Upper lobe of left lung (tissue), 6 donors: Measurements from ENCODE around the gene DIDO1. TPM values are rescaled to one million over a fixed set of nuclear protein-coding genes. Genes with fewer than 3 reads are reported as not detected.

Source experiments
- ATAC-seq, 2 donors: fragments of 200-7000 bp; cut with Tn5 transposase; one replicate each; pipeline ENCODE4 v1.9.1; 2022; ENCODE audit warnings: mild to moderate bottlenecking in 2 of 2, moderate library complexity in 2 of 2; ENCODE audit not compliant: low FRiP score in 2 of 2
- DNase-seq, 2 donors: peaks; one replicate each; pipeline ENCODE4 v3.0.0-alpha.2; 2019 to 2020
- H3K27ac ChIP-seq, 4 donors: fragments of 200-600 bp; sonication (generic); one replicate each; pipeline ENCODE4 v1.5.1; 2016 to 2019
- H3K27me3 ChIP-seq, 4 donors: fragments of 200-600 bp; sonication (generic); one replicate each; pipeline ENCODE4 v1.5.1; 2017 to 2019
- H3K36me3 ChIP-seq, 4 donors: fragments of 200-600 bp; sonication (generic); one replicate each; pipeline ENCODE4 v1.5.1; 2016 to 2019
- H3K4me1 ChIP-seq, 4 donors: fragments of 200-600 bp; sonication (generic); one replicate each; pipeline ENCODE4 v1.5.1; 2018 to 2019
- H3K4me3 ChIP-seq, 4 donors: fragments of 200-600 bp; sonication (generic); one replicate each; pipeline ENCODE4 v1.5.1; 2017 to 2019; ENCODE audit warnings: mild to moderate bottlenecking in 2 of 4, moderate library complexity in 1 of 4
- H3K9me3 ChIP-seq, 4 donors: fragments of 200-600 bp; sonication (generic); one replicate each; pipeline ENCODE4 v1.5.1; 2018 to 2019
- CTCF ChIP-seq, 6 experiments: fragments of 450-650 bp in 4 of 6; fragments of 200-600 bp in 2 of 6; sonication (generic) in 2 of 6; IDR thresholded peaks; one replicate each; pipeline ENCODE4 v1.5.1; 2016 to 2019; ENCODE audit warnings: antibody characterized with exemption in 6 of 6
- EP300 ChIP-seq, 4 donors: sonication (generic); formaldehyde crosslinking; IDR thresholded peaks; one replicate each; pipeline ENCODE4 v1.5.1; 2017; ENCODE audit warnings: antibody characterized with exemption in 4 of 4, control low read depth in 2 of 4
- POLR2A ChIP-seq, 4 donors: fragments of 450-650 bp; IDR thresholded peaks; one replicate each; pipeline ENCODE4 v1.5.1; 2016 to 2017; ENCODE audit warnings: antibody characterized with exemption in 4 of 4, mild to moderate bottlenecking in 2 of 4
- POLR2AphosphoS5 ChIP-seq, 2 donors: sonication (generic); formaldehyde crosslinking; IDR thresholded peaks; one replicate each; pipeline ENCODE4 v1.5.1; 2017; ENCODE audit warnings: antibody characterized with exemption in 2 of 2
- WGBS, 2 donors: methylation state at CpG; one replicate each; pipeline ENCODE4 v1.1.5; 2017 to 2018; 5-methylcytosine and 5-hydroxymethylcytosine counted together
- total RNA-seq, 6 donors: library from RNA; depleted of rRNA in 4 of 6; stranded (reverse); fragments of >200 nt in 4 of 6; gene quantifications; one replicate each; pipeline versions ENCODE4 v1.1.0 to v1.2.1, GENCODE V29; 2016 to 2021
- donor health status: DM: no; HTN: no; CAD: no; lungs with moderate emphysema.
- donor health status: DM: no; HTN: yes; CAD: no; lungs with severe emphysema.

The DIDO1 gene
- total RNA-seq, 6 donors from 2014 or later = 51.6 to 109 (median 58.9) TPM

- TF ChIP-seq POLR2A (IDR thresholded peaks at IDR 0.05) = no peak
- TF ChIP-seq EP300 (IDR thresholded peaks at IDR 0.05) = no peak
- TF ChIP-seq CTCF (IDR thresholded peaks at IDR 0.05) = no peak
- no peak for TF ChIP-seq POLR2AphosphoS5 (IDR thresholded peaks at IDR 0.05)
- no peak overlapping the region for H3K4me3 ChIP-seq
- H3K9me3 ChIP-seq = no peaks in the 10 kb centered on the region
- WGBS, 2 donors = 63 to 79% methylated on average over 7 of the region's 7 CpGs
- no peak overlapping the region for H3K27ac ChIP-seq
- no peaks in the 10 kb centered on the region for H3K36me3 ChIP-seq
- no peak for DNase-seq
- H3K27me3 ChIP-seq = no peaks in the 10 kb centered on the region
- ATAC-seq = no peak
- peaks cover 18 to 26% (median 21%) of the 10 kb centered on the region in 4 donors for H3K4me1 ChIP-seq
Observed at GRCh38 chr20:62873280-62873679, 53.0 kb downstream of the DIDO1 start.

GRCh38 chr20:62872862-62873261 is 53.4 kb downstream of the DIDO1 start:
- DNase-seq = no peak
- H3K9me3 ChIP-seq = no peaks in the 10 kb centered on the region
- TF ChIP-seq CTCF (IDR thresholded peaks at IDR 0.05) (no peak), POLR2AphosphoS5 (IDR thresholded peaks at IDR 0.05) (no peak), EP300 (IDR thresholded peaks at IDR 0.05) (no peak), POLR2A (IDR thresholded peaks at IDR 0.05) (no peak)
- no peak overlapping the region for H3K27ac ChIP-seq
- peaks cover 18 to 24% (median 21%) of the 10 kb centered on the region in 4 donors for H3K4me1 ChIP-seq
- WGBS, 2 donors = 94 to 96% methylated on average over 6 of the region's 6 CpGs
- no peak overlapping the region for H3K4me3 ChIP-seq
- no peaks in the 10 kb centered on the region for H3K27me3 ChIP-seq
- no peak for ATAC-seq
- H3K36me3 ChIP-seq = no peaks in the 10 kb centered on the region

GRCh38 chr20:62872184-62872847 is 54.0 kb downstream of the DIDO1 start:
- Histone ChIP-seq H3K4me1 (peaks cover 16 to 18% (median 17%) of the 10 kb centered on the region in 4 donors), H3K36me3 (no peaks in the 10 kb centered on the region), H3K27me3 (no peaks in the 10 kb centered on the region), H3K9me3 (no peaks in the 10 kb centered on the region), H3K27ac (no peak overlapping the region), H3K4me3 (no peak overlapping the region)
- DNase-seq = no peak
- TF ChIP-seq POLR2A (IDR thresholded peaks at IDR 0.05) = no peak
- TF ChIP-seq POLR2AphosphoS5 (IDR thresholded peaks at IDR 0.05) = no peak
- no peak for TF ChIP-seq CTCF (IDR thresholded peaks at IDR 0.05)
- no peak for TF ChIP-seq EP300 (IDR thresholded peaks at IDR 0.05)
- no peak for ATAC-seq
- 54 to 61% methylated on average over 18 of the region's 18 CpGs for WGBS, 2 donors

GRCh38 chr20:62864207-62864606 is 62.1 kb downstream of the DIDO1 start:
- no peak for DNase-seq
- H3K27ac ChIP-seq = no peak overlapping the region
- 94 to 96% methylated on average over 7 of the region's 7 CpGs for WGBS, 2 donors

More at GRCh38 chr20:62864207-62864606, 62.1 kb downstream of the DIDO1 start:
- Histone ChIP-seq H3K27me3 (no peaks in the 10 kb centered on the region), H3K4me3 (no peak overlapping the region), H3K4me1 (peaks cover 14 to 23% (median 15%) of the 10 kb centered on the region in 4 donors), H3K36me3 (no peaks in the 10 kb centered on the region), H3K9me3 (no peaks in the 10 kb centered on the region)
- ATAC-seq = no peak
- TF ChIP-seq CTCF (IDR thresholded peaks at IDR 0.05) = no peak
- no peak for TF ChIP-seq POLR2A (IDR thresholded peaks at IDR 0.05)
- no peak for TF ChIP-seq EP300 (IDR thresholded peaks at IDR 0.05)
